Measurements from ENCODE around the gene MAGI1. TPM values are rescaled to one million over a fixed set of nuclear protein-coding genes. Genes with fewer than 3 reads are reported as not detected.

MAGI1 gene
- total RNA-seq, 1 experiment from 2014 or later = 3.4 TPM

DNA sequence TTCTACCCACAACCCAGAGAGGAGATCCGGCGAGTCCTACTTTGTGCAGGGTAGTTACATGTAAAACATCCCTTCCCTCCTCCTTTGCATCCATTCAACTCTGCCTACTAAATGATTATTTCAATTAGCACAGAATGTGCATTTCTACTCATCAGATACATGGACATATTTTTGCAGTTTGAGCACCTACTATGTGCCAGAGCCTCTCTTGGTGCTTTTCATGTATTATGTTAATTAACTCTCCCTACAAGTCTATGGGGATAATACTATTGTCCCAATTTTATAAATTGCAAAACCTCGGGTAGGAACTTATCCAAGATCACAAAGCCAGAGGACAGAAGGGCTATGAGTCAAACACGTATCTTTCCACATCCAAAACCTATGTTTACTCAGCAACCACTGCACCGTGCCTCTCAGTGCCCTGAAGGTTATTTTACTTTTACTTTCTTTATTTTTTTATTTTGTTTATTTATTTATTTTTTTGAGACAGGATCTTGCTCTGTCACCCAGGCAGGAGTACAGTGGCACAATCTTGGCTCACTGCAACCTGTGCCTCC is 432.8 kb downstream of the MAGI1 start:
- H3K36me3 ChIP-seq = no peaks in the 10 kb centered on the region
- DNase-seq = no peak
- H3K9me3 ChIP-seq = no peaks in the 10 kb centered on the region
- no peaks in the 10 kb centered on the region for H3K27me3 ChIP-seq
- H3K4me3 ChIP-seq = no peak overlapping the region

DNA sequence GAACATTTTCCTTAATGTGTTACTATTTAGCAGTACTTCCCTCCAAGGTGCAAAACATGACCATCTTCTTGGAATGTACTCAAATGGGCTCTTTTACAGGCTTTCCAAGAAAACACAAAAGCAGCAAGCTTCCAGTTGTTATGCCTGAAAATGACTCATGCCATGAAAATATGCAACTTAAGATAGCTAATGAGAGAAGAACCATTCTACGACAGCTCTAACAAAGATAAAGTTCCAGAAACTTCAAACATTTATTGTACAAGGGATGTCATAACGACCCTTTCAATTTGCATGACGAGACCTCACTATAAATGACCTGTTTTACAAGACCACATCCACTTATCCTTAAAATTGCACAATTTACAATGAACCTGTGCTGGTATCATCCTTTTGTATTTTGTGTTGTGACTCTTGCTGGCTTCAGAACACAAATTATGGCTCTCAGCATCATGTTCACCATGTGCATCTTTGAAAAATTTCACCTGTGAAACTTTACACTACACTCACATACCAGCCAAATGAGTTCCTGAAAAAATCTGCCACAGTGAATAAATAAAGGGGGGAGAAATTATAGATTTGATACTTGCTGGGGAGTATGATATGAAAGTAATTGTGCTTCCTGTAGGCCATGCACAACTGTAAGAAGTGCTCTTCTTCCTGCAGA is 433.7 kb downstream of the MAGI1 start:
- Histone ChIP-seq H3K4me3 (no peak overlapping the region), H3K9me3 (no peaks in the 10 kb centered on the region), H3K36me3 (no peaks in the 10 kb centered on the region), H3K27me3 (no peaks in the 10 kb centered on the region)
- DNase-seq = no peak

DNA sequence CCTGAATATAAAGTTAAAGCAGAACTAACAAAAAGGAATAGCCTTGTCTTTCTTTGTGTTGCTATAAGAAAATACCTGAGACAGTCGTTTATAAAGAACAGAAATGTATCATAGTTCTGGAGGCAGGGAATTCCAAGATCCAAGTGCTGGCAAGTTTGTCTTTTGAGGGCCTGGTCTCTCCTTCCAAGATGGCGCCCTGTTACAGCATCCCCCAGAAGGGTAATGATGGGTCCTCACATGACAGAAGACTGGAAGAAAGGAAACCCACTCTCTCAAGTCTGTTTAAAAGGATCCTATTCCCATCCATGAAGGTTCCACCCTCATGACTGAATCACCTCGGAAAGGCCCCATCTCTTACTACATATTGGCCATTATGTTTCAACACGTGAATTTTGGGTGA is 435.1 kb downstream of the MAGI1 start:
- Histone ChIP-seq H3K27me3 (no peaks in the 10 kb centered on the region), H3K9me3 (no peaks in the 10 kb centered on the region), H3K36me3 (no peaks in the 10 kb centered on the region), H3K4me3 (no peak overlapping the region)
- DNase-seq = no peak

DNA sequence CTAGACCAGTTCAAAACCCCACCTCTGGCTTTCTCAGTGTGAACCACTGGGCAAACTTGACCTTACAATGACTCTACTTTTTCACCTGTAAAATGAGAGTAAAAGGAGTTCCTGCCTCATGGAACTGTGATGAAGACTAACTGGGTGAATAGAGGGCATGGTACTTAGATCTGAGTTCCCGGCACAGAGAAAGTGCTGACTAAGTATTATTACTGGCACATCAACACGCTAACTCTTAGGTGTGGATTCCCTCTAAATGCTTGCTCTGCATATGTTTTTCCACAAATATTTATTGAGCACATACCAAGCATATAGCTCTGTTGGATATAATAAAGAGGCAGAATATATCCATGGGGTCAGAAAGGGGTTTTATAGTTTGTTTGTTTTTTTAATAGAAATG is 437.8 kb downstream of the MAGI1 start:
- Histone ChIP-seq H3K4me3 (no peak overlapping the region), H3K27me3 (no peaks in the 10 kb centered on the region), H3K36me3 (no peaks in the 10 kb centered on the region), H3K9me3 (no peaks in the 10 kb centered on the region)
- DNase-seq = no peak

DNA sequence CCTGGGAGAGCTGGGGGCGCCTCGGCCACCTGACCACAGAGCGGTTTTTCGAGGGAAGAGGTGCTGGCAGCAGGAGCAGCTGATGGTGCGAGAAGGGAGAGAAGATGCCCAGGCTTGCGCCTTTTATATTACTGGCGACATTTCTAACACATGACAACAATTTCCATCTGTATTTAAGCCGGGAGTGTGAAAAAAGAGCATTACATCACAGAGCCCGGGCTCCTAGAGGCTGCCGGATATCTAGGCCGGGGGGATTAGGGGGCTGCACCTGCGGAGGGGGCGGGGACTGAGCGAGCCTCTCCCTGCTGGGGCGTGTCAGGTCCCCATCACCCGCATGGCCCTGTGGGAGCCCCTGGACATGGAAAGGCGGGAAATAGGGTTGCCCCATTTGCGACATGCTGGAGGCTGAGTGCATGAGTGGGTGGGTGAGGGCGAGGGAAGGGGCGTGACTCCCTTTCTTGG is 440.7 kb downstream of the MAGI1 start:
- H3K27me3 ChIP-seq = no peaks in the 10 kb centered on the region
- no peak overlapping the region for H3K4me3 ChIP-seq
- no peak for DNase-seq
- no peaks in the 10 kb centered on the region for H3K36me3 ChIP-seq
- H3K9me3 ChIP-seq = no peaks in the 10 kb centered on the region

DNA sequence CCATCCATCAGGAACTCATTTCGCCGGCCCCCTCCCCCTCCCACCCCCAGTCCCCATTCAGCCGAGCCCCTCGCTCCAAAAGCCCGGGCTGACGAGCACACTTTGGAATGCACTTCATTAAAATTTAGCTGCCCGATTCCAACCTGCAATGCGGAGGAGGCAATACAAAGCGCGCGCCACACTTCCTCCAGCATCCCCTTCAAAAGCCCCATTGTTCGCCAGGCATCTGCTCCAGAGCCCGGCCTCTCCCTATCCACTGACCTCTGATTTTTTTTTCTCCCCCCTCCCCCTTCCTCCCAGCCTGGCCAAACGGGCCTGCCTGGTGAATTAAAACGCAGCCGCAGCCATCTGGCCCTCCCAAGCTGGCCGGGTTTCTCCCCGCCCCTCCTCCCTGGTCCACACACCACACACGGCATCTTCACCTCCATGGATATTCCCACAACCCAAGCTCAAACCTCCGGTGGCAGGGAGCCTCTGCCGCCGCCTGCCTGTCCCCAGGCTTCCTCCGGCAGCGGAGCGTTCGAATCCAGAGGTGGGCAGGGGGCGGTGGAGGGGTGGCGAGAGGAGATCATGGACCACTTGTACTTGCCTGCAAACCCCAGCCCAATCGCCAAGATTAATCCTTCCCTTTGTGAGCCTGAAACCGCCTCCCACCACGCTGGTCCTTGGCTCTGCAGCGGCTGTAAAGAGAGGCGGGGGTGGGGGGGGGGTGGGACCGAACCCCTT is 441.3 kb downstream of the MAGI1 start:
- Histone ChIP-seq H3K4me3 (no peak overlapping the region), H3K36me3 (no peaks in the 10 kb centered on the region), H3K27me3 (no peaks in the 10 kb centered on the region), H3K9me3 (no peaks in the 10 kb centered on the region)
- no peak for DNase-seq

DNA sequence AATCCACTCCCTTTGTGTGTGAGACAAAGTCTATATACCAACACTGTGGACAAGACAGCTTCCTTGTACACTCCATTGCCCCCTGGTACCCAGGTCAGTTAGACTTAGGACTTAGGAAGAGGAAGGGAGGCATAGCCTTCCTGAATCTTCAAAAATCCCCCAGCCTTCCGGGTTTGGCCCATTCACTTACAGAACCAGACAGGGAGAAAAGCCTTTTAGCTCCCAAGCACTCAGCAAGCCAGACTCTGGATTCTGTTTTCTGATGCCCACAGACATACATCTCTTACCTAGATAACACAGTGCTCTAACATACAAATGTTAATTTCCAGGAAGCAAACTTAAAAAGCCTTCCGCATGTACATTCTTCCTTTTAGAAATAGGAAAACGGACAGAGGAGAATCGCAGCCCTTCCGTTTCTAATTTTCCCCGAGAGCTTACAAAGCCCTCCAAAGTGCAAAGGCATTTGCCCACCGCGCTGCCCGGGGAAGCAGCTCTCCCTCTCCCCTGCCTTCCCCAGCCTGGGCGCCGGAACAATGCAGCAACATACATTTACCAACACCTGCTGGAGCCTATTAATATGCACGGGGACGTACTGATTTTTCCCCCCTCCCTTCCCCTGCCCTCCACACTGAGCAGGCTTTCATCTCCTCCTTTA is 442.0 kb downstream of the MAGI1 start:
- Histone ChIP-seq H3K4me3 (no peak overlapping the region), H3K36me3 (no peaks in the 10 kb centered on the region), H3K9me3 (no peaks in the 10 kb centered on the region), H3K27me3 (no peaks in the 10 kb centered on the region)
- no peak for DNase-seq

DNA sequence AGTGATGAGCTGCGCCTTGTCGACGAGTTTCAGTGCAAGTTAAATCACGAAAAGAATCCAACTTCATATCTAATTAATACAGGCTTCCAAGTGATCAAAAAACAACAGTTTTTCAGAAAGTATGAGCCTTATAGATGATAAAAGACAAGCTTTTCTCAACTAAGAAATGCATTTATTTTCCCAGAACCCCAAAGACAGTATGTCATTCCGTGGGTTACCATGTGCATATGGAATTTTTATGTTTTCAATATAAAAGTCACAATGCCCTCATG is 442.8 kb downstream of the MAGI1 start:
- DNase-seq = no peak
- no peaks in the 10 kb centered on the region for H3K9me3 ChIP-seq

DNA sequence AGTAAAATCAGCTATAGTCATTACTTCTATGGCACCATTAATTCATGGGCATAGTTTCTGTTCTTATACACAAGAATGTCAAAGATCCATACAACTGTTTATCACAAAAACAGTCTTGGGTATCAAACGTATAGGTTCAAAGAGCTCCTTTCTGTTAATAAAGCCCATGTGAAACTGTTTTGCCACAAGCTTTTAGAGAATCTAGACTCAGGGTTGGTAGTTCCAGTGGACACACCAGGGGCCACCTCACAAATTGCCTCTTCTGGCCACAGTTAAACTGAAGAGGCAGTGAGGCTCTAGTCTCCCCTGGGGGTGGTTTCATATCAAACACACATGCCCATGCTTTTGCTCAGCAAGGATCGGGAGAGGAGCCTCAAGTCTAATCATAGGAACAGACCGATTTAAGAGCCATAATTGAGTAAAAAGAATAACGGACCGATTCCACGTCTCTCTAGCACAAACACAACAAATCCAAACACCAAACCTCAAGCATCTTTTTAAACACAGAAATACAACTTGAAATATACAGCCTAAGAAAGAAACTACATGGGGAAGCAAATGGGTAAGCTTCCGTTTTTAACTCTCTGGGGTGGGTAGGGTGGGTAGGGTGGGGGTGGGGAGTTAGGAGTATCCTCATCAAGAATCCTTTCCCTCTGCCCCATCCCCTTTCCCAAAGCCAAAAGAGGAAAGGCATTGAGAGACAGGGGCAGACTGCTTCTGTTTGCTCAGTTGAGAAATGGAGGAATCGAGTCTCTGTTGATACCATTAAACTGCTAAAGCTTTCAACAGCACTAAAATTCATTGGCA is 443.3 kb downstream of the MAGI1 start:
- Histone ChIP-seq H3K27me3 (no peaks in the 10 kb centered on the region), H3K9me3 (no peaks in the 10 kb centered on the region), H3K4me3 (no peak overlapping the region), H3K36me3 (no peaks in the 10 kb centered on the region)
- no peak for DNase-seq

More for the DNA sequence above, 442.8 kb downstream of the MAGI1 start:
- H3K4me3 ChIP-seq = no peak overlapping the region
- no peaks in the 10 kb centered on the region for H3K36me3 ChIP-seq
- H3K27me3 ChIP-seq = no peaks in the 10 kb centered on the region

DNA sequence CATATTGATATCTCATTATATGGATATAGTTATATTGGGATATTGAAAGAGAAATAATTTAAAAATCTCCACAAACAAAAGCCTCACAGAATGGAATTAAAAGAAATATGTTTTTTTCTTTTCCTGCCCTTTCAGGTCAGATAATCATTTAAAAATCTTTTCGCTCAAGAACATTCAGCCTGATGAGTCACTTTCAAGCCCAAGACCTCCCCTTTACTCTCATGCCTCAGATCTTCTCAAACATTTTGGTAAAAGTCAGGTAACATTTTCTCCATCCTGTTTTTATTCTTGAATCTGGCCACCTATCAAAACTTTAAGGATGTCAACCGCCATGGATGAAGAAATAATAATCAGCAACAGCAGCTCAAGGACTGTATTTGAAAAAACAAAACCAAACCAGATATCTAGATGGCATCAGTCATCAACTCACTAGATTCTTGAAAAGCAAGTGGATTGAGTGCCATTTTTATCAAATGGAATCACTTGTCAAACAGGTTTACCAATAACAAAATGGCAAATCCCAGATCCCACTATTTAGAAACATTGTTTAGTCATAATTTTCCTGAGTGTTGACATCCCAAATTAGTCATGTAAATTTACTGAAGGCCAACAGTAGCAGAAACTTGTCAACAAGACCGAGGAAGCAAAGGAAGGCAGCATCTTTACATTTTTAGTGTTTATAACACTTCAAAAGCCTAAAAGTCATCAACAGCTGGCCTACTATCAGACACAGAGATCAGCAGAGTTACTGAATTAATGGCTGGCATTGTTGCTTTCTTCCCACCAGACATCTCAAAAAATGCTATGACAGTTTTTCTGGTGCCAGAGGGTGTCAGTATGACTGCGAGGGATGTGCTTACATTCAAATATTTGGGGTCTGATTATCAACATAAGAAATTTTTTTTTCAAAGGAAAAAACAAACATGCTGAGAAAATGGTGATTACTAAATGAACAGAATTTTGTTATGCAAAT is 444.7 kb downstream of the MAGI1 start:
- no peak for DNase-seq
- no peaks in the 10 kb centered on the region for H3K9me3 ChIP-seq
- no peaks in the 10 kb centered on the region for H3K27me3 ChIP-seq
- H3K4me3 ChIP-seq = no peak overlapping the region
- H3K36me3 ChIP-seq = no peaks in the 10 kb centered on the region

DNA sequence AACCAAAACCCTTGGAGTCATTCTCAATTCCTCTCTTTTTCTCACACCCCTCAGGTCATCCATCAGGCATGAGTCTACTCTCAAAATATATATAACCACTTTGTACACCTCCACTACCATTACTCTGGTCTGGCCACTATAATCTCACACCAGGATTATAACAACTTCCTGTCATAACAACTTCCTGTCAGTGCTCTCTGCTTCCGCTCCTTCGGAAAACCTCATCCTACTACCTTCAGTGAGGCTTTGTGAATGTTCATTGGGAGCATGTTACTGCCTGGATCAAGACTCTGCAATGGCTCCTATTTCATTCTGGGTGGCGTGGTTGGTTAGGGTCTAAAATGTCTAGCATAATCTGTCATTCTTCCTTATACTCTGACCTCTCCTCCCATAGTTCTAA is 447.4 kb downstream of the MAGI1 start:
- Histone ChIP-seq H3K27me3 (no peaks in the 10 kb centered on the region), H3K4me3 (no peak overlapping the region), H3K36me3 (no peaks in the 10 kb centered on the region), H3K9me3 (no peaks in the 10 kb centered on the region)
- no peak for DNase-seq

DNA sequence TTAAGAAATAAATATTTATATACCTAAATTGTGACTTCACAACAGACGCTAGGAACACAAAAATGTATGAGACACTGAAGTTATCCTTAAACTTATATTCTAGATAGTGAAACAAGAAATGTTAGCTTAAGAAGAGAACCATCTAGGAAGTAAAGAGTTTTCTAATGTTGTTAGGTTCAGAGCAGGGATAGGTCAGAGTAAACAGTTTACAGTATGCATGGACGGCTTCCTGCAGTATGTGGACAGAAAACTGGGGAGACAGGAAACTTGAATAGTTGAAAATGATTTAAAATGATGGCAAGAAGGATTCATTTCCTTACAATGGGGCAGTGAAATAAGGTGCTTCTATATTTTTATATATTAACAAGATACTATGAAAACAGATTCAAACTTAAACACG is 449.8 kb downstream of the MAGI1 start:
- H3K27me3 ChIP-seq = no peaks in the 10 kb centered on the region
- H3K9me3 ChIP-seq = no peaks in the 10 kb centered on the region
- DNase-seq = no peak
- no peak overlapping the region for H3K4me3 ChIP-seq
- no peaks in the 10 kb centered on the region for H3K36me3 ChIP-seq

DNA sequence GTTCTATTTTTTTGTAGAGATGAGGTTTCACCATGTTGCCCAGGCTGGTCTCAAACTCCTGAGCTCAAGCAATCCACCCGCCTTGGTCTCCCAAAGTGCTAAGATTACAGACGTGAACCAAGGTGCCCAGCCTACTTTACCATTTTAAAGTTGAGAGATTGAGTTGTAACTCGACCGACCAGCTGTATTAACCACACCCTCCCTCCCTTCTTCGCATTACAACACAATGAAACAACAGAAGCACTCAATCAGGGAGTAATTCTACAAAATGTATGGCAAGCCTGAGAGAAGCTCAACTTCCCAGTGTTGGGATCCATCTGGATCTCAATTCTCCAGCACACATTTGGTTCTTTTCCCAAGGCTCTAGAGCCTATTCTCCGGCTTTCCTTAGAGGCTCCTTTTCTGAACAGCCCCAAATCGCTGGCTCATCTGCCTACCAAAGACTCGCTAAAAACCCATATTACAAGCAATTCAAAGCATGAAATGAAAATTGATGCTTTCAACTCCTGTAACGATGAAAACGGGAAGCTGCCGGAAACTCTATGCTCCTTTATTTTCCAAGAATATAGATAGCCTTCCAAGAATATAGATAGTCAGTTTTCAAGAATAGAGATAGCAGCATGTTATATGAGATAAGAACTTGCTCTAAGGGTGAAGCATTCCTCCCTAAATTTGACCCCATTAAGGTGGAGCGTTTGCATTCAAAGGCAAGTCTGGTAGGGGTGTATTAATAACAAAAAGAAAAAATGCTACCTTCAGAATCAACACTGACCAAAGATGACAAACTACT is 450.9 kb downstream of the MAGI1 start:
- Histone ChIP-seq H3K27me3 (no peaks in the 10 kb centered on the region), H3K4me3 (no peak overlapping the region), H3K36me3 (no peaks in the 10 kb centered on the region), H3K9me3 (no peaks in the 10 kb centered on the region)
- no peak for DNase-seq

DNA sequence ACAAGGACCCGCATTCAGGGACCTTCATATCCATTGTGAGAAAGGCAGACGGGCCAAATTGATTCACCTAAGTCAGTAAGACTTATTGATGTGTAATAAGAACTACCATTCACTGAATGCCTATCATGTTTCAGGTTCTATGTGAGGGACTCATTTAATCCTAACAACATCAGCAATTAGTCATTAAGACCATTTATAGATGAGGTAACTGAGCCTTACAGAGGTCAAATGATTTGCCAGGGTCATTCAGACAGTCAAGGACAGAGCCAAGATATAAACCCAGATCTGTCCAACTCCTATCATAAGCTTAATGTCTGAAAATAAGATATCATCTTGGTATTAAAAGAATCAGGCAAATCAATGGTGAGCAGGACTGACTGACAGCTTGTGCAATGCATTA is 453.8 kb downstream of the MAGI1 start:
- H3K4me3 ChIP-seq = no peak overlapping the region
- no peak for DNase-seq
- H3K9me3 ChIP-seq = no peaks in the 10 kb centered on the region
- no peaks in the 10 kb centered on the region for H3K27me3 ChIP-seq
- H3K36me3 ChIP-seq = no peaks in the 10 kb centered on the region

DNA sequence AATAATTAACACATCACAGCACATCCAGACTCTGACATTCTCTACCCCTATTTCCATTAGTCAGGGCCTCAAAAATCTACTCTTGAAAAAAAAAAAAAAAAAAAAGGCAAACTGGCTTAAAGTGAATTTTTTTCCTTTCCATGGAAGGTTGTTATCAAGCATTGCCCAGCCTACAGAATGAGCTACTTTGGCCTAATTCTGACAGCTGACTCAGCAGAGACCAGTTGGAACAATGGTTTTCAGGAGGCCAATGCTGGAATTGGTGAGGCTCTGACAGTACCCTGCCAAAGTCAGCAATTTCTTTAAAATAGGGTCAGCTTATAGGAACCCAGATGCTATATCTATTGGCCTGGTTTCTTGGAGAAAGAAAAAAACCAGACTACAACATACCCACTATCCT is 454.7 kb downstream of the MAGI1 start:
- H3K36me3 ChIP-seq = no peaks in the 10 kb centered on the region
- H3K4me3 ChIP-seq = no peak overlapping the region
- no peaks in the 10 kb centered on the region for H3K27me3 ChIP-seq
- DNase-seq = no peak
- H3K9me3 ChIP-seq = no peaks in the 10 kb centered on the region

All from MG63 (cell line).